ENCODE measurements around the gene CST4. TPM values are rescaled to one million over a fixed set of nuclear protein-coding genes. Genes with fewer than 3 reads are reported as not detected.
"Not testable (repeated sequence)": the region's sequence is repeated elsewhere in the genome, so short reads cannot be mapped to it uniquely, and the experiment has no call there.

Gene CST4
- total RNA-seq, 1 donor from 2014 or later, result not detected

GRCh38 chr20:23666189-23666588, 22.6 kb downstream of the CST4 start:
- H3K4me3 ChIP-seq (ENCODE audit: low read depth, low read length), result no peak overlapping the region
- TF ChIP-seq CTCF (IDR thresholded peaks at IDR 0.05; ENCODE audit: insufficient read depth, low read length, severe bottlenecking), result no peak
- DNase-seq (ENCODE audit: low read depth), result no peak
- no peak for FAIRE-seq
- H3K36me3 ChIP-seq (ENCODE audit: control insufficient read depth, insufficient read depth, low read length), result no peaks in the 10 kb centered on the region
- H3K27me3 ChIP-seq (ENCODE audit: control insufficient read depth, insufficient read depth, low read length), result no peaks in the 10 kb centered on the region

DNA sequence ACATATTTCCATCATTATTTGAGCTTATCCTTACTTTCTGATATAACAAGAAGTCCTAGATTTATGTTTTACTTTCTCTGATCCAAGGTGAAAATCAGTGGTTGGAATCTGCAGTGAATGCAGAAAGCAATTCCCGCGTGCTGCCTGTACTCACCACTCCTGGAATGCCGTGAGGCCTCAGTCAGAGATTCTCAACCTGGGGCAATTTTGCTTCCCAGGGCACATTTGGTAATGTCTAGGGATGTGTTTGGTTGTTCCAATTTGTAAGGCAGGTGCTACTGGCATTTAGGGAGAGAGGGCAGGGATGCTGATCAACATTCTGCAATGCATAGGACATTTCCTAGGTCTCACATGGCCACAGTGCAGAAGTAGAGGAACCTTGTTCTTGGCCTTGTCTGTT, 23.9 kb downstream of the CST4 start:
- Histone ChIP-seq H3K4me3 (ENCODE audit: low read depth, low read length) (no peak overlapping the region), H3K36me3 (ENCODE audit: control insufficient read depth, insufficient read depth, low read length) (no peaks in the 10 kb centered on the region), H3K27me3 (ENCODE audit: control insufficient read depth, insufficient read depth, low read length) (no peaks in the 10 kb centered on the region)
- FAIRE-seq (no peak), DNase-seq (ENCODE audit: low read depth) (no peak)
- TF ChIP-seq CTCF (IDR thresholded peaks at IDR 0.05; ENCODE audit: insufficient read depth, low read length, severe bottlenecking), result no peak

GRCh38 chr20:23664046-23664445, 24.8 kb downstream of the CST4 start:
- H3K36me3 ChIP-seq (ENCODE audit: control insufficient read depth, insufficient read depth, low read length); H3K4me3 ChIP-seq (ENCODE audit: low read depth, low read length); H3K27me3 ChIP-seq (ENCODE audit: control insufficient read depth, insufficient read depth, low read length); DNase-seq (ENCODE audit: low read depth): not testable (repeated sequence)
- peak; percentile 40 for FAIRE-seq

DNA sequence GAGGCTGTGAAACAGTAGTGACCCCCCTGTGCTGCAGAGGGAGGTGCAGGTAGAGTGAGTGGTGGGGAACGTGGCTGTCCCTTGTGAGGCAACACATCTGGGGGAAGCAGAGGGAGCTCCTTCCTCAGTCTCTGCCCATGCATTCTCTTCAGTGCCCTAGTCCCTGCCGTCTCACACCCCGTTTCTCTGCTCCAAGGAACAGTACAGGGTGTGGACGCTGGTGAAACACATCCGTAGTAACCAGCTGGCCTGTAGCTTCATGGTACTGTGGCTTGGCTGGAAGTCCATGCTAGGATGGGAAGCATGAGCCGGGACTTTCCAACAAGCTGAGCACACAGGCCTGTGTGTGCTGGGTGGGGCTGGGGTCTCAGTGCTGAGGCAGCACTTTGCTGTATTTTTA, 25.7 kb downstream of the CST4 start:
- DNase-seq (ENCODE audit: low read depth) (no peak), FAIRE-seq (no peak)
- Histone ChIP-seq H3K36me3 (ENCODE audit: control insufficient read depth, insufficient read depth, low read length) (no peaks in the 10 kb centered on the region), H3K27me3 (ENCODE audit: control insufficient read depth, insufficient read depth, low read length) (no peaks in the 10 kb centered on the region), H3K4me3 (ENCODE audit: low read depth, low read length) (no peak overlapping the region)
- no peak for TF ChIP-seq CTCF (IDR thresholded peaks at IDR 0.05; ENCODE audit: insufficient read depth, low read length, severe bottlenecking)

DNA sequence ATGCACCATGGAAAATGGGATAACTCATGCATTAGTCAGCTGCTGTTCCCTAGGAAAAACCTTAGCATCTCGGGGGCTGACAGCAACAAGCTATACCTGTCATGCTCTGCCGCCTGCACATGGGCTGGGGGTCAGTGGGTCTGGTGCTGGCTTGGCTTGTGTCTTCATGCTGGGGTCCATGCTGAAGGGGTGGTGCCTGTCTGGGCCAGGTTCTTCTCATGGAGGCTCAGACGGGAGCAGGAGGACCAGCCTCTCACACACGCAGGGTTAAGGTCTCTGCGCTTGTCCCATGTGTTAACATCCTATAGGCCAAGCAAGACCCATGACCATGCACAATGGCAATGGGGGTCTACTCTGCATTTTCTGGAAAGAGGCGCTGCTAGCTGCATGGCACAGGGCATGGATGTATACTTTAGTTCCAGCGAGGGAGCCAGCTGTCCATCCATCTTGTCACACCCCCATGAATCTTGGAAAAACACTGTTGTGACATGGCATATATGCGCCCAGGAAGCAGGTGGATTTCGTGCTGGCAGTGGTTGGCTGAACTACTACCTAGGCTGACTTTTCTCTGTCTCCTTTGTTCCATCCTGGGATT, 26.5 kb downstream of the CST4 start:
- FAIRE-seq (no peak), DNase-seq (ENCODE audit: low read depth) (no peak)
- no peak for TF ChIP-seq CTCF (IDR thresholded peaks at IDR 0.05; ENCODE audit: insufficient read depth, low read length, severe bottlenecking)
- Histone ChIP-seq H3K36me3 (ENCODE audit: control insufficient read depth, insufficient read depth, low read length) (no peaks in the 10 kb centered on the region), H3K27me3 (ENCODE audit: control insufficient read depth, insufficient read depth, low read length) (no peaks in the 10 kb centered on the region), H3K4me3 (ENCODE audit: low read depth, low read length) (no peak overlapping the region)

DNA sequence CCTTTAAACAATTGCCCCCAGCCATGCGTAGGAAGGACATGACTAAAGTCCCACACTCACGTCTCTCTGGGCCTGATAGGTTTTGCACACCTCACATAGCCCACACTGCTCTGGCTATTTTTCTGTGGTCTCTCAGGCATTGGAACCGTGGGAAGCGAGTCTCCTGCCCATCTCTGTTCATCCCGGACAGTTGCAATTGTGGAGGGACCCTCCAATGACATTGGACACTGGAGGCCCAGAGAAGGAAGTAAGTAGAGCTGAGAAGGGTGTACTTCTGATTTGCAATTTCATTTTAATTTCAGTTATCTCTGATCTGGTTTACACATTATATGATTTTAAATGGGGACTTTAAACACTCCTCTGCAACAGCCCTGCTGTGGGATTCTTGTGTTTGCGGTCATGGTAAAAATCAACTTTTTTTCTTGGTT, 27.8 kb downstream of the CST4 start:
- no peak for TF ChIP-seq CTCF (IDR thresholded peaks at IDR 0.05; ENCODE audit: insufficient read depth, low read length, severe bottlenecking)
- DNase-seq (ENCODE audit: low read depth), result no peak
- no peaks in the 10 kb centered on the region for H3K36me3 ChIP-seq (ENCODE audit: control insufficient read depth, insufficient read depth, low read length)
- H3K27me3 ChIP-seq (ENCODE audit: control insufficient read depth, insufficient read depth, low read length), result no peaks in the 10 kb centered on the region
- no peak for FAIRE-seq
- H3K4me3 ChIP-seq (ENCODE audit: low read depth, low read length), result no peak overlapping the region
